ENCODE results near the gene HACL1. TPM values are rescaled to one million over a fixed set of nuclear protein-coding genes. Genes with fewer than 3 reads are reported as not detected.

HACL1 gene
- total RNA-seq, 1 experiment from 2014 or later, result 20.5 TPM

DNA sequence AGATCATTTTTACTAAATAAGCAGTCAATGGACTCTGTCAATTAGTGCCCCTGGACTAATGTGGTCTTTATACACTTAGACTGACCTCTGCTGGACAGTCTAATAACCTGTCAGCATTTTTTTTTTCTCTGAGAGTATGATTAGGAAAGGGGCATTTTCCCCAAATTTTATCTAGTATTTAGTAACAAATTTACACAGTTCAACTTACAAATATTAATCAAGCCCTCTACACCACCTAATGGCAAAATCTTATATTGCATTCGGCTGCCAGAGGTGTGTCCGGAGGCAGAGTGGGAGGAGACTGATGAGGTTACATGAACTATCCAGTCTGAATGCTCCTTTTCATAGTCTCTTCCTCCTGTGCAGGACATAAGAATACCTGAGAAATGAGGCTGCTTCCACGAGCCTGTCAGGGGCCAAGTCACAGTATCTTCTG is 43.8 kb downstream of the HACL1 start:
- peaks cover 1 to 3% of the 10 kb centered on the region in 2 experiments; a peak in 2 of 4 replicates for H3K36me3 ChIP-seq (ENCODE audit: control insufficient read depth in 1 of 2, insufficient read depth in 2 of 2, low read length in 2 of 2)
- ChIA-PET RAD21 (ENCODE audit: low non-redundant PET in 1 of 2, low total read pairs in 2 of 2, uncharacterized antibody in 2 of 2, unreplicated experiment in 2 of 2) (no interaction called here), CTCF (no interaction called here), POLR2A (no interaction called here)
- H3K4me1 ChIP-seq (ENCODE audit: control insufficient read depth in 1 of 2, insufficient read depth in 2 of 2, low read length in 2 of 2), result peaks cover 4 to 6% of the 10 kb centered on the region in 2 experiments; a peak in 3 of 4 replicates
- intact Hi-C loops (cut with micrococcal nuclease), result loop anchor here (2.0 to 5.0 kb wide), 4 partner anchors 289 to 635 kb away; no protein-coding TSS in a partner anchor
- no TSS peak for BruUV-seq (replicated peaks)
- no peaks in the 10 kb centered on the region for H3K79me2 ChIP-seq (ENCODE audit: insufficient read depth, low read length)
- peak overlapping the region; percentile 46; the same call in 1 of the 2 replicates for H3K9ac ChIP-seq (ENCODE audit: low read length)
- H3K27ac ChIP-seq (ENCODE audit: low read depth, low read length), result peak overlapping the region; percentile 21; the same call in 1 of the 2 replicates
- peak; percentile 82 for DNase-seq (ENCODE audit: low read depth, low spot score)
- TF ChIP-seq, protein P1, sequence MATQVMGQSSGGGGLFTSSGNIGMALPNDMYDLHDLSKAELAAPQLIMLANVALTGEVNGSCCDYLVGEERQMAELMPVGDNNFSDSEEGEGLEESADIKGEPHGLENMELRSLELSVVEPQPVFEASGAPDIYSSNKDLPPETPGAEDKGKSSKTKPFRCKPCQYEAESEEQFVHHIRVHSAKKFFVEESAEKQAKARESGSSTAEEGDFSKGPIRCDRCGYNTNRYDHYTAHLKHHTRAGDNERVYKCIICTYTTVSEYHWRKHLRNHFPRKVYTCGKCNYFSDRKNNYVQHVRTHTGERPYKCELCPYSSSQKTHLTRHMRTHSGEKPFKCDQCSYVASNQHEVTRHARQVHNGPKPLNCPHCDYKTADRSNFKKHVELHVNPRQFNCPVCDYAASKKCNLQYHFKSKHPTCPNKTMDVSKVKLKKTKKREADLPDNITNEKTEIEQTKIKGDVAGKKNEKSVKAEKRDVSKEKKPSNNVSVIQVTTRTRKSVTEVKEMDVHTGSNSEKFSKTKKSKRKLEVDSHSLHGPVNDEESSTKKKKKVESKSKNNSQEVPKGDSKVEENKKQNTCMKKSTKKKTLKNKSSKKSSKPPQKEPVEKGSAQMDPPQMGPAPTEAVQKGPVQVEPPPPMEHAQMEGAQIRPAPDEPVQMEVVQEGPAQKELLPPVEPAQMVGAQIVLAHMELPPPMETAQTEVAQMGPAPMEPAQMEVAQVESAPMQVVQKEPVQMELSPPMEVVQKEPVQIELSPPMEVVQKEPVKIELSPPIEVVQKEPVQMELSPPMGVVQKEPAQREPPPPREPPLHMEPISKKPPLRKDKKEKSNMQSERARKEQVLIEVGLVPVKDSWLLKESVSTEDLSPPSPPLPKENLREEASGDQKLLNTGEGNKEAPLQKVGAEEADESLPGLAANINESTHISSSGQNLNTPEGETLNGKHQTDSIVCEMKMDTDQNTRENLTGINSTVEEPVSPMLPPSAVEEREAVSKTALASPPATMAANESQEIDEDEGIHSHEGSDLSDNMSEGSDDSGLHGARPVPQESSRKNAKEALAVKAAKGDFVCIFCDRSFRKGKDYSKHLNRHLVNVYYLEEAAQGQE (IDR thresholded peaks at IDR 0.05; ENCODE audit: low read depth), result no peak
- TF ChIP-seq RAD21 (IDR thresholded peaks at IDR 0.05; ENCODE audit: low read depth) (peak; percentile 67), EZH2 (IDR thresholded peaks at IDR 0.05) (no peak), CTCF (IDR thresholded peaks at IDR 0.05 in 2 of 3, conservative IDR thresholded peaks at IDR 0.05 in 1 of 3; ENCODE audit: borderline replicate concordance in 1 of 3, insufficient read depth in 1 of 3, low read depth in 2 of 3, low read length in 2 of 3) (peak; percentile 47 to 71 (median 62); a peak in 4 of 6 replicates), FOSL1 (IDR thresholded peaks at IDR 0.05; ENCODE audit: low read depth) (no peak; the same call in 1 of the 2 replicates), SRF (IDR thresholded peaks at IDR 0.05; ENCODE audit: low read depth) (no peak), YY1 (IDR thresholded peaks at IDR 0.05; ENCODE audit: extremely low read depth, insufficient replicate concordance, low read depth, low read length) (no peak), EGR1 (IDR thresholded peaks at IDR 0.05; ENCODE audit: low read depth) (no peak)
- H4K20me1 ChIP-seq (ENCODE audit: insufficient read depth), result no peaks in the 10 kb centered on the region
- H3K4me3 ChIP-seq (replicated peaks in 1 of 2; ENCODE audit: low read depth in 1 of 2, low read length in 2 of 2), result no peak overlapping the region
- no peaks in the 10 kb centered on the region for H3K9me3 ChIP-seq (ENCODE audit: control insufficient read depth in 1 of 2, insufficient read depth in 1 of 2, low read depth in 1 of 2, low read length in 2 of 2)
- H2AFZ ChIP-seq (ENCODE audit: low read depth, low read length, poor library complexity, severe bottlenecking), result peak overlapping the region; percentile 96
- no peaks in the 10 kb centered on the region for H3K27me3 ChIP-seq (ENCODE audit: insufficient read depth, low read length)
- no peaks in the 10 kb centered on the region for H3K9me2 ChIP-seq (ENCODE audit: insufficient read depth)
- peak; percentile 100 for ATAC-seq
- peak overlapping the region; percentile 64 for H3K4me2 ChIP-seq (ENCODE audit: low read length)
